ENCODE data around the gene CTCF.
A peak's percentile ranks its signal among the peaks of the same experiment; 100 is the strongest.

CTCF gene

GRCh38 chr16:67663877-67664222, 101.5 kb downstream of the CTCF start:
- no peak for DNase-seq (ENCODE audit: low read depth, low spot score)

DNA sequence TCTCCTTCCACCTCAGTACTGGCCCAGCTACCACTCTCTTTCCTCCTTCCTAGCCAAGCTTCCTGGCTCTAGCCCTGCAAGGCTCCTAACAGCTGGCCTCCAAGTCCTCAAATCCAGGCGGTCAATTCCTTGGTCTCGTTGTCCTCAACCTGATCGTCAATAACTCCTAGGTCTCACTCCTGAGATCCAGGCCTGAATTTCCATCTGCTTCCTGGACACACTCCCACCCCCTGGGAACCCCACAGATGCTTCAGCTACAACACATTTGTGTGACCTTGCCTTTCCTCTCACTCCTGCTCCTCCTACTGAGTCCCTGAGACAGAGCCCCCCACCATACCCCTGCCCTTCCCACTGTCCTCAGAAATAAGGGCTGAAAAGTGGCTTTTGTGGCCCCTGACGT, 101.9 kb downstream of the CTCF start:
- no peak for DNase-seq (ENCODE audit: low read depth, low spot score)

DNA sequence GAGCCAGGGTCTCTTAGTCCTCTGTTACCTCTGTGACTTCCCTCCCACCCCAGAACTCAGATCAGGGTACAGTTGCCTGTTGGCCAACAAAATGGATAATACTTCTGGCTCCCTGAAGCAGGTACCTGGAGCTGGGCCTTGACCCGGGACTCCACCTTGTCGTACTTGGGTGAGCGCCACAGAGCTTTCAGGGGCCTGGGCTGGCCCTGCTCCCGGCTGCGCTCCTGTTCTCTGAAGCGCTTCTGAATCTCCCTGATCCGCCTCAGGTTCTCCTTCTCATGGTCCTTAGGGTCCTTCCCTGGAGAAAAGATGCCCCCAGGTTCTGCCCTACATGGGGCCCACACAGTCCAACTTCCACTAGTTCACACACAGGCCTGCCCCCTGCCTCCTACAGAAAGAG, 102.5 kb downstream of the CTCF start:
- no peak for DNase-seq (ENCODE audit: low read depth, low spot score)

DNA sequence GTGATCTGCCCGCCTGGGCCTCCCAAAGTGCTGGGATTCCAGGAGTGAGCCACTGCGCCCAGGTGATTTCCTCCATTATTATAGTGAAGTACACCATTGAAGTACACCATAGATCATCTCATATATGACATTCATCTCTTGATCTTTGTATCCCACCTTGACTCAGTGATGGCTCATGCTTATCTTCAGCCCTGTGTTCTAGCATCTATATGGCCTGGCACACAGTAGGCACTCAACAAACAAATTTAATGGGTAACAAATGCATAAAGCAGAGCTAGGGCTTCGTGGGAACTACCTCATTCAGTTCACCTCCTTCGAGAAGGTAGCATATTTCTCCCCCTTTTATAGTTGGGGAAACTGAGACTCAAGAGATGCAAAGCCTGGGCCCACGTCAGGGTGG, 103.3 kb downstream of the CTCF start:
- no peak for DNase-seq (ENCODE audit: low read depth, low spot score)

GRCh38 chr16:67666032-67666551, 103.8 kb downstream of the CTCF start:
- DNase-seq (ENCODE audit: low read depth, low spot score): no peak

GRCh38 chr16:67666559-67667452, 104.5 kb downstream of the CTCF start, which contains the start of the genes C16orf86 and ENKD1:
TSS of gene C16orf86 (plus strand) at chr16:67666814. CDS start at chr16:67666971, 157 bp downstream.
TSS of gene ENKD1 (minus strand) at chr16:67666750. CDS start at chr16:67666442, 308 bp downstream.
- DNase-seq (ENCODE audit: low read depth, low spot score): no peak

DNA sequence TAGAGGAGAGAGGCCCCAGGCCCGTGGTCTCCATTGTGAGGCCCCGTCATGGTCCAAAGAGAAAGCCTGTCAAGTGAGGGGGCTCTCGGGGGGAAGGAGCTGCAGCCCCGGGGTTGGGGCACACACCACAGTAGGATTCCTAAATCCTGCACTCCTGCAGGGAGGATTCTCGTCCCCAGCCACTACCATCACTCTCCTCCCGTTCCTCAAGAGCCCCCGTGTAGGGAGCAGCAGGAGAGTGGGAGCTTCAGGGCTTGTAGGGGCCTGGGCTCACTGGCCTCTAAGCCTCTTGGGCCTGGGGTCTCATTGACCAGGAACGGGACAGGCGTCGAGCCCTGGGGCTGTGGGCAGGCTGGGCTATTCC, 105.1 kb downstream of the CTCF start:
- no peak for DNase-seq (ENCODE audit: low read depth, low spot score)

GRCh38 chr16:67667817-67668494, 105.6 kb downstream of the CTCF start:
- peak; percentile 53 for DNase-seq (ENCODE audit: low read depth, low spot score)

GRCh38 chr16:67668495-67669157, 106.3 kb downstream of the CTCF start:
- no peak for DNase-seq (ENCODE audit: low read depth, low spot score)

GRCh38 chr16:67669499-67670101, 107.3 kb downstream of the CTCF start:
- DNase-seq (ENCODE audit: low read depth, low spot score): no peak

DNA sequence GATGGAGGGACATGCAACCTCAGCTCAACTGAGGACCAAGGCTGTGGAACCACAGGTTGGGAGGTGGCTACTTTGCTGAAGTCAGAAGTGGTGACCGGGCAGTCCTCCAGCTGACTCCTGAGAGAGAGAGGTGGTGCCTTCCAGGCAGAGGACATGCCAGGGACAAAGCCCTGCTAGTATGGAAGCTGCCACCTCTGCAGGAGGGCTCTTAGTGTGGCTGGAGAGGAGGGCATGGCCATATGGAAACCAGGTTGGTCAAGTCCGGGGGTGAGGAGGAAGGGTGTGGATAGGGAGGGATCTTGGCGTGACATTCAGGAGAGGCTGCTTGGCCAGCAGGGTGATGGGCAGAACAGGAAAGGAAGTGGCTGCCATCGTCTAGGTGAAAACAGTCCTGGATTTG, 110.0 kb downstream of the CTCF start:
- DNase-seq (ENCODE audit: low read depth, low spot score): no peak

GRCh38 chr16:67672739-67673662, 110.7 kb downstream of the CTCF start:
- DNase-seq (ENCODE audit: low read depth, low spot score): peak; percentile 44

GRCh38 chr16:67673712-67674580, 111.6 kb downstream of the CTCF start:
- DNase-seq (ENCODE audit: low read depth, low spot score): peak; percentile 54

- no peak for DNase-seq (ENCODE audit: low read depth, low spot score)
Observed at GRCh38 chr16:67674851-67675578, 112.7 kb downstream of the CTCF start.

DNA sequence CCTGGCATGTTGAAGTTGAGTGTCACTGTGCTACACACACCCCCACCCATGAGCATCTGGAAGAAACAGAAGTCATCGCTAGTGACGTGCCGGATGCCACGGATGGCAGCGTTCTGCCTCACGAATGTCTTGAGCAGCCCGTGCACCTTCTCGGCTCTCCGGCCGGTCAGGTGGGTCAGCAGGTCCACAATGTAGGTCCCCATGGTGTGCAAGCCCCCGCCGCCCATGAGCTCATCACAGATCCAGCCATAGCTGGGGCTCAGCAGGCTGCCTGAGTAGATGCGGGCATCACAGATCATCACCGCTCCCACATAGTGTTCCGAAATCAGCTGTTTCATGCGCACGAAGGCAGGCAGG, 113.2 kb downstream of the CTCF start:
- DNase-seq (ENCODE audit: low read depth, low spot score): no peak

DNA sequence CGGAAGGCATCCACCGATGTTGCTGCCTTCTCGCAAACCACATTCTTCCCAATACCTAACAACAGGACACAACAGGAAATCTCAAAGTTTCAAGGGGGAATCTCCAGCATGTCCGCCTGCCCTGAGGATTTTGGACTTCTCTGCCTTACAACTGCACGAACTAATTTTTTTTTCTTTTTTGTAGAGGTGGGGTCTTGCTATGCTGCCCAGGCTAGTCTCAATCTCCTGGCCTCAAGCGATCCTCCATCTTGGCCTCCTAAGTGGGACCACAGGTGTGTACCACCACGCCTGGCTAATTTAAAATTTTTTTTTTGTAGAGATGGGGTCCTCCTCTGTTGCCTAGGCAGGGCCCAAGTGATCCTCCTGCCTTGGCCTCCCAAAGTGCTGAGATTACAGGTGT, 113.7 kb downstream of the CTCF start:
- DNase-seq (ENCODE audit: low read depth, low spot score): no peak

- no peak for DNase-seq (ENCODE audit: low read depth, low spot score)
Observed at GRCh38 chr16:67676516-67676915, 114.2 kb downstream of the CTCF start.

DNA sequence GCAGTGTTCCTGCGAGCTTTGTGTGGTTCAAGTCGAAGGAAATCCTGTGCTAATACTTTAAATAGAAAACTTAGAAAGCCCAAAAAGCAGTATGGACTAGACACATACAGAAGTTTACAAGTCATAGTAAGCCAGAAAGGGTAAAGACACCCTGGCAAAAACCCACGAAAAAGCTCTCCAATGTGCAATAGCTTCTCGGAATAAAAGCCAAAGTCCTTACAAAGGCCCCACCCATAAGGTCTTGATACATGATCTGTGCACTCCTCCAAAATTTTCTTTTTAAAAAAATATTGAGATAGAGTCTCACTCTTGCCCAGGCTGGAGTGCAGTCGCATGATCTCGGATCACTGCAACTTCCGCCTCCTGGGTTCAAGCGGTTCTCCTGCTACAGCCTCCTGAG, 114.6 kb downstream of the CTCF start:
- no peak for DNase-seq (ENCODE audit: low read depth, low spot score)

DNA sequence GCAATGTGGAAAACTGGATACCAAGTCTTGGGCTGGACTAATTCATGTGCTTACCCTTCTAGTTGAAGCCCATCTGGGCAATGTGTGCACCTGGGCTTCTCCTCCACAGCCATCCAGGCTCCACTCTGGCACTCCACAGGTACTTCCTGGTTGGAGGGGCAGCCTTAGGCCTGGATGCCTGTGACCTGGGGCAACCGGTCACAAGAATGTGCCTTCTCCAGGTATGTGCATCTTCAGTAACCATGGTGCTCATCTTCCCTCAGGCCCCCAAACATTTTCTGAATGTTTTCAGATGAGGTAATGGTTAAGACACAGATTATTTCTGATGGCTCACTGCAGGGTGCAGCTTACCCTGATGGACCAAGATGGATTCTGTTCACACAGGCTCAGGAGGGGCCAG, 115.4 kb downstream of the CTCF start:
- DNase-seq (ENCODE audit: low read depth, low spot score): no peak
